ENCODE measurements around the gene ITGA11.

- TF ChIP-seq, protein P1, sequence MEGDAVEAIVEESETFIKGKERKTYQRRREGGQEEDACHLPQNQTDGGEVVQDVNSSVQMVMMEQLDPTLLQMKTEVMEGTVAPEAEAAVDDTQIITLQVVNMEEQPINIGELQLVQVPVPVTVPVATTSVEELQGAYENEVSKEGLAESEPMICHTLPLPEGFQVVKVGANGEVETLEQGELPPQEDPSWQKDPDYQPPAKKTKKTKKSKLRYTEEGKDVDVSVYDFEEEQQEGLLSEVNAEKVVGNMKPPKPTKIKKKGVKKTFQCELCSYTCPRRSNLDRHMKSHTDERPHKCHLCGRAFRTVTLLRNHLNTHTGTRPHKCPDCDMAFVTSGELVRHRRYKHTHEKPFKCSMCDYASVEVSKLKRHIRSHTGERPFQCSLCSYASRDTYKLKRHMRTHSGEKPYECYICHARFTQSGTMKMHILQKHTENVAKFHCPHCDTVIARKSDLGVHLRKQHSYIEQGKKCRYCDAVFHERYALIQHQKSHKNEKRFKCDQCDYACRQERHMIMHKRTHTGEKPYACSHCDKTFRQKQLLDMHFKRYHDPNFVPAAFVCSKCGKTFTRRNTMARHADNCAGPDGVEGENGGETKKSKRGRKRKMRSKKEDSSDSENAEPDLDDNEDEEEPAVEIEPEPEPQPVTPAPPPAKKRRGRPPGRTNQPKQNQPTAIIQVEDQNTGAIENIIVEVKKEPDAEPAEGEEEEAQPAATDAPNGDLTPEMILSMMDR (conservative IDR thresholded peaks at IDR 0.05; ENCODE audit: low read depth, low read length), result no peak
- TF ChIP-seq MAZ (IDR thresholded peaks at IDR 0.05; ENCODE audit: borderline replicate concordance, low read depth, low read length) (no peak), POLR2A (IDR thresholded peaks at IDR 0.05; ENCODE audit: low read depth, low read length) (no peak), RAD21 (IDR thresholded peaks at IDR 0.05; ENCODE audit: low read length) (no peak), MXI1 (IDR thresholded peaks at IDR 0.05; ENCODE audit: borderline replicate concordance, low read depth, low read length) (no peak)
Measured at GRCh38 chr15:68412218-68412617, 19.7 kb downstream of the ITGA11 start.

Data from IMR-90 (cell line).